C4-2B (cell line): ENCODE data around the gene SLC35F3.

ENCODE experiments used
- H3K27ac ChIP-seq: fragments of 450-650 bp; 2 replicates; pipeline ENCODE4 v1.5.1; 2017
- ZFX ChIP-seq: fragments of 450-650 bp; IDR thresholded peaks from 2 replicates; pipeline ENCODE4 v1.6.1; 2017
- TF ChIP-seq, protein P1 (sequence below): fragments of 450-650 bp; conservative IDR thresholded peaks from 2 replicates; pipeline ENCODE4 v1.5.1; 2017; ENCODE audit warnings: mild to moderate bottlenecking

Gene SLC35F3

DNA sequence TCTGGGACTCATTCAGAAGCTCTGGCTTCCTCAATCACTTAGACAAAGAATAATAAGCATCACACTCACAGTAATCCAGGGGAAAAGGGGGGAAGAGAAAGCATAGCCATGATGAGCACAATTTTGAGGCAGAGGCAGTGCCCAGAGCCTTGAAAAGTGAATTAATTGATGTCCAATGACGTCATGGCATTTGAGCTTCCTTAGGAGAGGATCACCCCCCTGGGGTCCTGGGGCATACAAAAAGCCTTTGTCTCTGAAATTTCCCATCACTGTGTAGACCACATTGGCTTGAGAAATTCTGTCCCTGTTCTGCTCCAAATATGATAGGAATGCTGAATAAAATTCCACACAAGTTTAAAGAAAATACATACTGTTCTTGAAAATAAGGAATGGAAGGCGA is 384.5 kb downstream of the SLC35F3 start:
- H3K27ac ChIP-seq, result no peak overlapping the region
- TF ChIP-seq ZFX, result no peak
- TF ChIP-seq, protein P1, sequence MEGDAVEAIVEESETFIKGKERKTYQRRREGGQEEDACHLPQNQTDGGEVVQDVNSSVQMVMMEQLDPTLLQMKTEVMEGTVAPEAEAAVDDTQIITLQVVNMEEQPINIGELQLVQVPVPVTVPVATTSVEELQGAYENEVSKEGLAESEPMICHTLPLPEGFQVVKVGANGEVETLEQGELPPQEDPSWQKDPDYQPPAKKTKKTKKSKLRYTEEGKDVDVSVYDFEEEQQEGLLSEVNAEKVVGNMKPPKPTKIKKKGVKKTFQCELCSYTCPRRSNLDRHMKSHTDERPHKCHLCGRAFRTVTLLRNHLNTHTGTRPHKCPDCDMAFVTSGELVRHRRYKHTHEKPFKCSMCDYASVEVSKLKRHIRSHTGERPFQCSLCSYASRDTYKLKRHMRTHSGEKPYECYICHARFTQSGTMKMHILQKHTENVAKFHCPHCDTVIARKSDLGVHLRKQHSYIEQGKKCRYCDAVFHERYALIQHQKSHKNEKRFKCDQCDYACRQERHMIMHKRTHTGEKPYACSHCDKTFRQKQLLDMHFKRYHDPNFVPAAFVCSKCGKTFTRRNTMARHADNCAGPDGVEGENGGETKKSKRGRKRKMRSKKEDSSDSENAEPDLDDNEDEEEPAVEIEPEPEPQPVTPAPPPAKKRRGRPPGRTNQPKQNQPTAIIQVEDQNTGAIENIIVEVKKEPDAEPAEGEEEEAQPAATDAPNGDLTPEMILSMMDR, result no peak

DNA sequence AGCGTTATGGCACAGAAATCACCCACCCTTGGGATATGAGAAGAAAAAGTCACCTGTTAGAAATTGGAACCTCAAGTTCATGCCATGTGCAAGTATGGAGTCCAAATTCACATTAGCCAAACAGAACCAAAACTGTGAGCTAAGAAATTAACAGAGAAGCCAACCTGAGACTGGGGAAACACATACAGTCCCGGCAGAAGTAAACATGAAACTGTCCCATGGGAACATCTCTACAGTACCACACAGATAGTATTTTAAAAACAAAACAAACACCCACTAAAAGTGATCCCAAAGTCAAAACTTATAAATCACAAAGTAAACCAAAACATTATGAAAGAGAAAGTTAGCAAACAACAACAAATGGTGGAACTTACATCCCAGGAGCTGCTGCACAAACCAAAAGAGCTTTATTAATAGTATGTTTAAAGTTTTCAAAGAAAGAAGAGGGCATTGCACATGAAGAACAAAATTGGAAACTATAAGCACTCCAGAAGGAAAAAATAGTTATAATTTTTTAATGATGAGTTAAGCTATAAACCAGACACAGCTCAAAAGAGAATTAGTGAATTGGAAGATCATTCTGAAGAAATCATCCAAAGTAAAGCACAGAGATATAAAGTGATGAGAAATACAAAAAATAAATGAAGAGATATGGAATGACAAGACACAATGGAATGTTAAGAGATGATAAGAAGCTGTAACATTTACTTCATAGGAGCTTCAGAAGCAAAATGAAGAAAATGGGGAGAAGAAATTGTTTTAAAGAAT is 385.2 kb downstream of the SLC35F3 start:
- TF ChIP-seq, protein P1, result no peak
- no peak for TF ChIP-seq ZFX
- H3K27ac ChIP-seq, result no peak overlapping the region

DNA sequence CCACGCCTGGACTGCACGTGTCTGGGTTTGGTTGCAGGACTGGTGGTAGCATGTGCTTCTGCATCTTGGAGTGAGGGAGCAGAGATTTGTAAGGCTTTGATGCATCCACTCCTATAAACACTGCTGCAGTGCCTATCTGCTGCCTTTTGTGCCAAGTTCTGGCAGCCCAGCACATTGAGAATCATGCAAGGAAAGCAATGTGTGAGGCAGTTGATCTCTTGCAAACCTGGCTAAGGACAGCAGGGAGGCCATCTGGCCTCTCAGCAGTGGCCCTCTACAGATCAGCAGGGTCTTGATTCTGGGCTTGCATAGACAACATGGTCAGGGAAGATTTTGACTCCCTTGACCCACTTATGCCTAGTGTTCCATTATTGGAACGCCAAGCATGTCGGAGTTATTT is 387.5 kb downstream of the SLC35F3 start:
- no peak for TF ChIP-seq ZFX
- TF ChIP-seq, protein P1, result no peak
- H3K27ac ChIP-seq, result no peak overlapping the region

DNA sequence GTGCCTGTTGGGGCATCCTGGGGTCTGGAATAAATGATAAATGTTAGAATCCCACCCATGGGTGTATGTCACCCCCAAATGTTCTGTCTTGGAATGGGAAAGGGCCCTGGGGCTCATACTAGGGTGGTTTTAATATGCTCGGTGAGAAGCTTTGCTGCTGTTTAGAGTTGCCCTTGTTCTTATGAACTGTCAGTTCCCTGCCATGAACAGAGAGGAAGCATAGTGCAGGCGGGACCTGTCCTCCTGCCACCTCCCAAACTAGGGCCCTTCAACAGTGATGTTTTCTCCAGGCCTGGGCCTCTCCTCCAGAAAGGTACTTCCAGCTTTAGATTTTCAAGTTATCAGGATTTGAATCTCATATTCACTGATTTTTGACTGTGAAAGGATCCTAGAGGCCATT is 388.1 kb downstream of the SLC35F3 start:
- no peak overlapping the region for H3K27ac ChIP-seq
- TF ChIP-seq, protein P1, result no peak
- no peak for TF ChIP-seq ZFX

DNA sequence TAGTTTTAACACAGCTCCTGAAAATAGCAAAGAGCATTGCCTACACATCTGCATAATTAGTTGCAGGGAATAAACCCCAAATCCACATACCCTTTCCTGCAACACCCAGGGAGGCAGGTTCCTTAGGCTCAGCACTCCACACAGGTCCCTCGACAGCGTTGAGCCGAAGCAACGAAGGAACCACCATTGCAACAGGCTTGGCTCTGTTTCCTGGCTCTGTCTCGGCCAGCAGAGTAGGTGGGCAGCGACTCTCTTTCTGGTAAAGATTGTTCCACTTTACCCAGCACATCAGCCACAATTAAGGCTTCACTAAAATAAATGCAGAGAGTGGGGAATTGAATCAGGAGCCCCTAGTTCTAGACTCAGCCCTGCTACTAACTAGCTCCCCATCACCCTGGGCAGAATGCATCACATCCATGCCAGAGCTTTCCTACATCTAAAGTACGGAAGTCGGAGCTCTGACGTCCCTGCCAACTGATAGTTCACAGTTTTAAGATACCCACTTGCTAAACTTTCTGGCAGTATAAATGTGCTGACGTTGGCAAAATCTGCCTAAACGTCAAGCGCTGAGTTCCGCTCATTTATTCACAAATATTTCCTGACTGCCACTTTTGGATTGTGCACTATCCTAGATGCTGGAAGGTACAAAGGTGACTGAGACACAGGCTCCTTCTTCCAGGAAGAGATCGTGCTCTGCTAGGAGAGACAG is 389.8 kb downstream of the SLC35F3 start:
- no peak overlapping the region for H3K27ac ChIP-seq
- TF ChIP-seq ZFX, result no peak
- TF ChIP-seq, protein P1, result no peak

DNA sequence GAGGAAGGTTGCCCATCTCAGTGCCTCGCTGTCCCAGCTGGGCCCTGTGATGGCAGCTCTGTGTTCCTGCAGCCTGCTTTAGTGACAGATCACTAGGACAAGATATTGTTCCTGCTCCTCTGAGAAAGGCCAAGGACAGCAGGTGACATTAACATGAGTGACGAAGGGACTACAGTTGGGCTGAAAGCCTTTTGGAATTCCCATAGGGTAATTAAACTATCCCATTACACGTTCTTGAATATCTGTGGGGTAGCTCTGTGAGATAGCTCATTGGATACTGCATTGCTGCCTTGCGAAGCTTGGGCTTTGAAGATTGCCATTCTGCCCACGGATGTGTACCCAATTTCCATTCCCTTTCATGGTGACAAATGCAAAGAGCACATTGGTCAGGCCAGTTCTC is 390.6 kb downstream of the SLC35F3 start:
- TF ChIP-seq ZFX, result no peak
- TF ChIP-seq, protein P1, result no peak
- no peak overlapping the region for H3K27ac ChIP-seq

DNA sequence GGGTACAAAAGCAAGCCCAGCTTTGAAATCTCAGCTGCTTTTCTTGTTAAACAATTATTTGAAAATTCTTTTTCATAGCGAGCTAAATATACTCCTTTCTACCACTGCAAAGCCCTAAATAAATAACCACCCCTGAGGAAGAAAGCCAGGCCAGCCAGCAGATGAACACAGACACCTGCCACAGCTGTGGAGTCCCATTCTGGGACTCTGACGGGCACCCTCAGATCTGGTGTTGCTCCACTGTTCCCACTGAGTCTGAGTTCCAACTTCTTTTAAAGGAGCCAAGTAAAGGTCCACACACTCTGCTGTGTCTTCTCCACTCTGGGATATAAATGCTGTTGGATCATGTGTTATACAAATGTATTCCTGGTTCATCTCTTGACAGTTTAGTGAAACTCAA is 391.1 kb downstream of the SLC35F3 start:
- TF ChIP-seq, protein P1, result no peak
- TF ChIP-seq ZFX, result no peak

More for the DNA sequence above, 391.1 kb downstream of the SLC35F3 start:
- no peak overlapping the region for H3K27ac ChIP-seq
